HCT116 (cell line): ENCODE data around the gene RECK.

Experiments used
- CEBPB ChIP-seq: IDR thresholded peaks from 2 replicates; pipeline ENCODE4 v1.6.1; 2012; ENCODE audit warnings: low read depth
- CTCF ChIP-seq, 3 experiments: fragments of 200-600 bp in 1 of 3; sonication (generic) in 1 of 3; IDR thresholded peaks in 2 of 3; conservative IDR thresholded peaks in 1 of 3; 2 replicates each; pipeline ENCODE4 v1.5.1; 2012 to 2017; ENCODE audit warnings: low read depth in 2 of 3, low read length in 2 of 3, antibody characterized with exemption in 1 of 3, borderline replicate concordance in 1 of 3, control low read depth in 1 of 3, mild to moderate bottlenecking in 1 of 3, mixed read lengths in 1 of 3, mixed run types in 1 of 3, moderate library complexity in 1 of 3; ENCODE audit not compliant: insufficient read depth in 1 of 3
- EZH2 ChIP-seq: fragments of 200-600 bp; sonication (generic); IDR thresholded peaks from 2 replicates; pipeline ENCODE4 v1.6.1; 2017; ENCODE audit warnings: antibody characterized with exemption, mixed run types
- EZH2phosphoT487 ChIP-seq: fragments of 200-600 bp; IDR thresholded peaks from 2 replicates; pipeline ENCODE4 v1.6.1; 2018; ENCODE audit warnings: antibody characterized with exemption, borderline replicate concordance
- MAX ChIP-seq: IDR thresholded peaks from 2 replicates; pipeline ENCODE4 v1.6.1; 2012
- POLR2A ChIP-seq: IDR thresholded peaks from 2 replicates; pipeline ENCODE4 v1.7.0; 2011; ENCODE audit warnings: borderline replicate concordance; ENCODE audit not compliant: insufficient read depth, insufficient read length; ENCODE audit errors: extremely low read depth
- POLR2AphosphoS5 ChIP-seq: IDR thresholded peaks from 2 replicates; pipeline ENCODE4 v1.6.1; 2011; ENCODE audit warnings: mild to moderate bottlenecking, low read depth, low read length, moderate library complexity
- REST ChIP-seq: IDR thresholded peaks from 2 replicates; pipeline ENCODE4 v1.6.1; 2012; ENCODE audit warnings: low read depth
- SIN3A ChIP-seq: IDR thresholded peaks from 2 replicates; pipeline ENCODE4 v1.6.1; 2012; ENCODE audit warnings: low read depth
- SP1 ChIP-seq: IDR thresholded peaks from 2 replicates; pipeline ENCODE4 v1.6.1; 2012; ENCODE audit warnings: low read depth
- YY1 ChIP-seq: IDR thresholded peaks from 2 replicates; pipeline ENCODE4 v1.6.1; 2011; ENCODE audit warnings: low read length, low read depth, moderate library complexity, mild to moderate bottlenecking; ENCODE audit not compliant: insufficient replicate concordance; ENCODE audit errors: extremely low read depth
- ZBTB33 ChIP-seq: IDR thresholded peaks from 2 replicates; pipeline ENCODE4 v1.6.1; 2011; ENCODE audit warnings: mild to moderate bottlenecking, low read length, moderate library complexity; ENCODE audit not compliant: insufficient replicate concordance; ENCODE audit errors: extremely low read depth

GRCh38 chr9:36092014-36092413, 55.3 kb downstream of the RECK start:
- no peak for TF ChIP-seq POLR2A
- TF ChIP-seq CTCF (IDR thresholded peaks at IDR 0.05 in 2 of 3, conservative IDR thresholded peaks at IDR 0.05 in 1 of 3; ENCODE audit: borderline replicate concordance in 1 of 3, insufficient read depth in 1 of 3, low read depth in 2 of 3, low read length in 2 of 3) = no peak
- TF ChIP-seq REST = no peak
- TF ChIP-seq EZH2 = no peak
- TF ChIP-seq EZH2phosphoT487 = no peak
- no peak for TF ChIP-seq YY1
- TF ChIP-seq SIN3A = no peak
- TF ChIP-seq POLR2AphosphoS5 = no peak
- no peak for TF ChIP-seq SP1
- TF ChIP-seq CEBPB = no peak
- TF ChIP-seq MAX = no peak
- no peak for TF ChIP-seq ZBTB33
